B cell (primary cell): ENCODE results near the gene TERB1.

Experiments used
- CTCF ChIP-seq: fragments of 200-600 bp; IDR thresholded peaks from one replicate; pipeline ENCODE4 v1.8.0; 2022; ENCODE audit warnings: antibody characterized with exemption, mild to moderate bottlenecking
- EZH2 ChIP-seq: IDR thresholded peaks from 2 replicates; pipeline ENCODE4 v1.6.1; 2012; ENCODE audit warnings: borderline replicate concordance, low read depth, mild to moderate bottlenecking, moderate library complexity, low read length; ENCODE audit not compliant: insufficient read depth, poor library complexity, severe bottlenecking

- TF ChIP-seq CTCF (no peak), EZH2 (no peak)
Observed at GRCh38 chr16:66824006-66824405, 22.6 kb upstream of the TERB1 start.
